Right atrium auricular region (tissue), 2 donors: Measurements from ENCODE around the gene ADAMTS17. TPM values are rescaled to one million over a fixed set of nuclear protein-coding genes. Genes with fewer than 3 reads are reported as not detected.

Source experiments
- DNase-seq: peaks from one replicate; pipeline ENCODE4 v3.0.0-alpha.2; 2019; ENCODE audit warnings: low spot score
- H3K27ac ChIP-seq, 2 donors: fragments of 200-600 bp; sonication (generic); 1 replicate in 1 of 2; 2 replicates in 1 of 2; pipeline ENCODE4 v1.5.1; 2016 to 2019
- H3K27me3 ChIP-seq, 2 donors: fragments of 200-600 bp; sonication (generic); one replicate each; pipeline versions ENCODE4 v1.5.1 to v1.6.0; 2017 to 2019
- H3K36me3 ChIP-seq: fragments of 200-600 bp; sonication (generic); one replicate; pipeline ENCODE4 v1.5.1; 2016
- H3K4me1 ChIP-seq, 2 donors: fragments of 200-600 bp; sonication (generic); one replicate each; pipeline versions ENCODE4 v1.5.1 to v1.6.0; 2017 to 2019
- H3K4me3 ChIP-seq, 2 donors: fragments of 200-600 bp; sonication (generic); 1 replicate in 1 of 2; 2 replicates in 1 of 2; pipeline ENCODE4 v1.5.1; 2017 to 2019; ENCODE audit warnings: mild to moderate bottlenecking in 1 of 2, moderate library complexity in 1 of 2
- H3K9me3 ChIP-seq, 2 donors: fragments of 200-600 bp; sonication (generic); one replicate each; pipeline ENCODE4 v1.5.1; 2019
- total RNA-seq, 2 donors: library from RNA; depleted of rRNA; stranded (reverse); fragments of >200 nt; gene quantifications; one replicate each; pipeline ENCODE4 v1.1.0, GENCODE V29; 2016
- TF ChIP-seq, protein P1 (sequence below), 2 donors: fragments of 200-600 bp; sonication (generic); IDR thresholded peaks; one replicate each; pipeline ENCODE4 v1.5.1; 2019; ENCODE audit warnings: antibody characterized with exemption in 2 of 2

Gene ADAMTS17
- total RNA-seq, 2 donors from 2014 or later = 3.6 to 4.4 TPM

- Histone ChIP-seq H3K27me3 (peaks cover 0 to 8% of the 10 kb centered on the region in 2 donors), H3K4me1 (peaks cover 0 to 3% of the 10 kb centered on the region in 2 donors), H3K36me3 (no peaks in the 10 kb centered on the region), H3K27ac (no peak overlapping the region), H3K9me3 (peaks cover 0 to 19% of the 10 kb centered on the region in 2 donors), H3K4me3 (peak overlapping the region; percentile 28 to 43)
- DNase-seq = no peak
- TF ChIP-seq, protein P1, sequence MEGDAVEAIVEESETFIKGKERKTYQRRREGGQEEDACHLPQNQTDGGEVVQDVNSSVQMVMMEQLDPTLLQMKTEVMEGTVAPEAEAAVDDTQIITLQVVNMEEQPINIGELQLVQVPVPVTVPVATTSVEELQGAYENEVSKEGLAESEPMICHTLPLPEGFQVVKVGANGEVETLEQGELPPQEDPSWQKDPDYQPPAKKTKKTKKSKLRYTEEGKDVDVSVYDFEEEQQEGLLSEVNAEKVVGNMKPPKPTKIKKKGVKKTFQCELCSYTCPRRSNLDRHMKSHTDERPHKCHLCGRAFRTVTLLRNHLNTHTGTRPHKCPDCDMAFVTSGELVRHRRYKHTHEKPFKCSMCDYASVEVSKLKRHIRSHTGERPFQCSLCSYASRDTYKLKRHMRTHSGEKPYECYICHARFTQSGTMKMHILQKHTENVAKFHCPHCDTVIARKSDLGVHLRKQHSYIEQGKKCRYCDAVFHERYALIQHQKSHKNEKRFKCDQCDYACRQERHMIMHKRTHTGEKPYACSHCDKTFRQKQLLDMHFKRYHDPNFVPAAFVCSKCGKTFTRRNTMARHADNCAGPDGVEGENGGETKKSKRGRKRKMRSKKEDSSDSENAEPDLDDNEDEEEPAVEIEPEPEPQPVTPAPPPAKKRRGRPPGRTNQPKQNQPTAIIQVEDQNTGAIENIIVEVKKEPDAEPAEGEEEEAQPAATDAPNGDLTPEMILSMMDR (IDR thresholded peaks at IDR 0.05) = no peak
Measured at GRCh38 chr15:100373120-100373896, 31.5 kb upstream of the ADAMTS17 start.

- TF ChIP-seq, protein P1 (IDR thresholded peaks at IDR 0.05) = no peak
- no peaks in the 10 kb centered on the region for H3K36me3 ChIP-seq
- H3K4me1 ChIP-seq = peaks cover 0 to 3% of the 10 kb centered on the region in 2 donors
- peak overlapping the region; percentile 28 to 43 for H3K4me3 ChIP-seq
- no peak for DNase-seq
- H3K27ac ChIP-seq = no peak overlapping the region
- peaks cover 0 to 19% of the 10 kb centered on the region in 2 donors for H3K9me3 ChIP-seq
- peaks cover 0 to 8% of the 10 kb centered on the region in 2 donors for H3K27me3 ChIP-seq
Measured at GRCh38 chr15:100372739-100373119, 31.0 kb upstream of the ADAMTS17 start.

- TF ChIP-seq, protein P1 (IDR thresholded peaks at IDR 0.05) = no peak
- H3K4me3 ChIP-seq = no peak overlapping the region
- DNase-seq = no peak
- no peaks in the 10 kb centered on the region for H3K9me3 ChIP-seq
- no peak overlapping the region for H3K27ac ChIP-seq
- no peaks in the 10 kb centered on the region for H3K36me3 ChIP-seq
- H3K4me1 ChIP-seq = peaks cover 0 to 5% of the 10 kb centered on the region in 2 donors
- H3K27me3 ChIP-seq = no peaks in the 10 kb centered on the region
Measured at GRCh38 chr15:100355342-100355741, 13.6 kb upstream of the ADAMTS17 start.

GRCh38 chr15:100353449-100353848 is 11.7 kb upstream of the ADAMTS17 start:
- no peaks in the 10 kb centered on the region for H3K9me3 ChIP-seq

DNA sequence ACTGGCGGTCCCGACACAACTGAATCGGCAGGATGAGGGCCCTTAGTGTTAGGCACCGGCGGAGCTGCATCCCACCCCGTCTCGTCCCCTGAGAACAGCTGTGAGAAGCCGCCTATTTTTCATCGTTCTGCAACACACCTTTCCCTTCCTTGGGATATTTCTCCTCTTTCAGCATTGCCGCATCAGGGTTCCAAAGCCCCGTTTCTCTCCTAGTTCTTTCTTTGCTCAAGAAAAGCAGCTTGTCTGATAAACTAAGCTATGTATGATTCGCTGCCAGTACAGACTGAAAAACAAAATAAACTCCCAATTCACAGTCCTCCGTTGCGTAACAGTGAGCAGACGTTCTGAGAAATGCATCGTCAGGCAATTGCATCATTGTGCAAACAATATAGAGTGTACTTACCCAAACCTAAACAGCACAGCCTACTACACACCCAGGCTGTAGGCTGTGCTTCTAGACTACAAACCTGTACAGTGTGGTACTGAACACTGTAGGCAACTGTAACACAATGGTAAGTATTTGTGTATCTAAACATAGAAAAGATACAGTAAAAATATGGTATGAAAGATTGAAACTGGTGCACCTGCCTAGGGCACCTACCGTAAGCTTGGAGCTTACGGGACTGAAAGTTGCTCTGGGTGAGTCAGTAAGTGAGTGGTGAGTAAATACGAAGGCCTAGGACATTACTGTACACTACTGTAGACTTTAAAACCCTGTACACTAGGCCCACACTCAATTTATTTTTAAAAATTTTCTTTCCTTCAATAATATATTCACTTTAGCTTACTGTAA is 8.9 kb upstream of the ADAMTS17 start:
- Histone ChIP-seq H3K36me3 (no peaks in the 10 kb centered on the region), H3K9me3 (no peaks in the 10 kb centered on the region), H3K27me3 (no peaks in the 10 kb centered on the region), H3K27ac (peak overlapping the region; percentile 95 to 98), H3K4me3 (peak overlapping the region; percentile 65 to 80), H3K4me1 (peaks cover 0 to 15% of the 10 kb centered on the region in 2 donors)
- TF ChIP-seq, protein P1 (IDR thresholded peaks at IDR 0.05) = no peak
- DNase-seq = peak; percentile 73

More at GRCh38 chr15:100353449-100353848, 11.7 kb upstream of the ADAMTS17 start:
- no peak overlapping the region for H3K27ac ChIP-seq
- H3K4me3 ChIP-seq = no peak overlapping the region
- no peaks in the 10 kb centered on the region for H3K36me3 ChIP-seq
- TF ChIP-seq, protein P1 (IDR thresholded peaks at IDR 0.05) = no peak
- DNase-seq = no peak
- peaks cover 0 to 15% of the 10 kb centered on the region in 2 donors for H3K4me1 ChIP-seq
- H3K27me3 ChIP-seq = no peaks in the 10 kb centered on the region
